Activated CD4-positive, alpha-beta T cell treated with anti-CD3 and anti-CD28 coated beads for 36 hours (primary cell): ENCODE data around the gene TMEM214. TPM values are rescaled to one million over a fixed set of nuclear protein-coding genes. Genes with fewer than 3 reads are reported as not detected.

Source experiments
- ATAC-seq: fragments of 200-7000 bp; cut with Tn5 transposase; one replicate; pipeline ENCODE4 v1.10.0; 2021; ENCODE audit warnings: mild to moderate bottlenecking, moderate library complexity
- CTCF ChIA-PET: fragments of 350-600 bp; sonication (Branson Sonifier 250); formaldehyde crosslinking; loops from one replicate; lab custom pipeline; 2021; ENCODE audit warnings: antibody characterized with exemption; lab: Charles Lee
- POLR2A ChIA-PET: fragments of 350-600 bp; sonication (Branson Sonifier 250); formaldehyde crosslinking; loops from one replicate; lab custom pipeline; 2021; ENCODE audit warnings: antibody characterized with exemption, inconsistent platforms; lab: Charles Lee
- DNase-seq: peaks from one replicate; pipeline ENCODE4 v3.0.0-alpha.2; 2020
- H3K27ac Mint-ChIP-seq: one replicate; pipeline ENCODE4 v1.8.0; 2021; ENCODE audit warnings: mixed read lengths
- H3K27me3 Mint-ChIP-seq: one replicate; pipeline ENCODE4 v1.8.0; 2021; ENCODE audit warnings: mixed read lengths
- H3K36me3 Mint-ChIP-seq: one replicate; pipeline ENCODE4 v1.8.0; 2021; ENCODE audit warnings: low read depth, mixed read lengths
- H3K4me1 Mint-ChIP-seq: one replicate; pipeline ENCODE4 v1.8.0; 2021; ENCODE audit warnings: mixed read lengths
- H3K4me3 Mint-ChIP-seq: one replicate; pipeline ENCODE4 v1.8.0; 2021; ENCODE audit warnings: mild to moderate bottlenecking, moderate library complexity, mixed read lengths
- H3K9me3 Mint-ChIP-seq: one replicate; pipeline ENCODE4 v1.8.0; 2021; ENCODE audit warnings: low read depth, mixed read lengths
- intact Hi-C, 2 experiments: fragments of 100-400 bp; cut with DNase I in 1 of 2; cut with micrococcal nuclease in 1 of 2; formaldehyde crosslinking; loops; one replicate each; pipeline versions ENCODE4 v1.14.2 to v1.15.1; 2022 to 2024; cut with DNase I, micrococcal nuclease
- total RNA-seq, 2 experiments: library from RNA; stranded (reverse); gene quantifications; one replicate each; pipeline ENCODE4 v1.2.3, GENCODE V29; 2021

The TMEM214 gene
- 10 to 100 TPM; 54.1 to 69.1 TPM for total RNA-seq

GRCh38 chr2:27032495-27033252 is at the start of gene TMEM214:
TSS of gene TMEM214 (plus strand) at chr2:27032965. CDS start at chr2:27033016, 51 bp downstream.
- Mint-ChIP-seq H3K27me3 (no peaks in the 10 kb centered on the region), H3K36me3 (peaks cover 49% of the 10 kb centered on the region)
- CTCF ChIA-PET = interaction anchor here (0.7 to 3.0 kb wide), 3 partner anchors 18 to 71 kb away, joined by 3 to 17 read pairs (median 10); partner anchors contain the start of gene AGBL5

GRCh38 chr2:26983746-26984145 is 49.0 kb upstream of the TMEM214 start:
- intact Hi-C loops = no loop called here
- ATAC-seq (no peak), DNase-seq (no peak)
- Mint-ChIP-seq H3K4me1 (no peaks in the 10 kb centered on the region), H3K36me3 (no peaks in the 10 kb centered on the region), H3K9me3 (no peaks in the 10 kb centered on the region), H3K27me3 (no peaks in the 10 kb centered on the region), H3K4me3 (no peak overlapping the region), H3K27ac (no peak overlapping the region)
- POLR2A ChIA-PET = no interaction called here
- CTCF ChIA-PET = interaction anchor here (1.0 to 2.6 kb wide), 8 partner anchors 11 to 208 kb away, joined by 3 to 12 read pairs (median 7); partner anchors contain the start of gene MAPRE3

More at GRCh38 chr2:27032495-27033252, at the start of gene TMEM214:
- Mint-ChIP-seq H3K27ac (peak within 1 kb of the TSS; percentile 80), H3K4me3 (peak within 1 kb of the TSS; percentile 89), H3K9me3 (no peaks in the 10 kb centered on the region), H3K4me1 (peaks cover 39% of the 10 kb centered on the region)
- intact Hi-C loops = loop anchor here (1.0 kb wide), 9 partner anchors 18 to 247 kb away; partner anchors contain the start of genes AGBL5 (in 1 of the 2), CAD (in 1 of the 2), KHK (in 1 of the 2) and MAPRE3 (in 1 of the 2)
- peak; percentile 89 for DNase-seq
- ATAC-seq = peak; percentile 96
- POLR2A ChIA-PET = interaction anchor here (0.6 to 1.6 kb wide), 3 partner anchors 18 to 48 kb away, joined by 3 to 15 read pairs (median 3); partner anchors contain the start of gene AGBL5

GRCh38 chr2:26985807-26986206 is 47.0 kb upstream of the TMEM214 start:
- Mint-ChIP-seq H3K4me1 (no peaks in the 10 kb centered on the region), H3K27ac (no peak overlapping the region), H3K9me3 (no peaks in the 10 kb centered on the region), H3K4me3 (no peak overlapping the region), H3K36me3 (no peaks in the 10 kb centered on the region), H3K27me3 (no peaks in the 10 kb centered on the region)
- ChIA-PET CTCF (interaction anchor here (0.9 to 1.0 kb wide), 3 partner anchors 9 to 24 kb away, joined by 3 to 7 read pairs (median 4); no protein-coding TSS in a partner anchor), POLR2A (no interaction called here)
- intact Hi-C loops = no loop called here
- no peak for DNase-seq
- no peak for ATAC-seq

DNA sequence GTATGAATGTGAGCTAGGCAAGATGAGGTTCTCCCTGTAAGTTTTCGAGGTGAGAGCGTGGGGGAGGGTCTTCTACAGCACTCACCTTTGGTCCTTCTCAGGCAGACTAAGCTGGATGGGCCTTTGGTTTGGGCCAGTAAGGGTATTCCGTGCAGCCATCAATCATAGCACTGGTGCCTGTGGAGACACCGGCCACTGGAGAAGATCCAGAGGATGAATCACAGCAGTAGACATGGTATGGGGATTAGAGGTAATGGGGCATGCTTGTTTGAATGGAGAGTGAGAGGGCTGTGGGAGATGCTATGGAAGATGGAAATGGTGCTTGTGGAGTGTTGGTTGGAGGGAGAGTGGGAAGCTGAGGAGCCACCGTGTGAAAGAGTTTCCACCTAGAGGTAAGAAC is 46.2 kb upstream of the TMEM214 start:
- H3K36me3 Mint-ChIP-seq = no peaks in the 10 kb centered on the region
- H3K4me1 Mint-ChIP-seq = no peaks in the 10 kb centered on the region
- DNase-seq (no peak), ATAC-seq (no peak)
- CTCF ChIA-PET = interaction anchor here (0.6 to 1.0 kb wide), 5 partner anchors 9 to 1168 kb away, joined by 3 to 7 read pairs (median 4); no protein-coding TSS in a partner anchor
- intact Hi-C loops = no loop called here
- H3K4me3 Mint-ChIP-seq = no peak overlapping the region
- H3K27ac Mint-ChIP-seq = no peak overlapping the region
- no peaks in the 10 kb centered on the region for H3K9me3 Mint-ChIP-seq
- no peaks in the 10 kb centered on the region for H3K27me3 Mint-ChIP-seq
- POLR2A ChIA-PET = no interaction called here

GRCh38 chr2:26988058-26988860 is 44.5 kb upstream of the TMEM214 start:
- ATAC-seq = no peak
- H3K27me3 Mint-ChIP-seq = no peaks in the 10 kb centered on the region
- H3K9me3 Mint-ChIP-seq = no peaks in the 10 kb centered on the region
- POLR2A ChIA-PET = no interaction called here
- no peaks in the 10 kb centered on the region for H3K4me1 Mint-ChIP-seq
- intact Hi-C loops = no loop called here
- no peak overlapping the region for H3K4me3 Mint-ChIP-seq
- no peak for DNase-seq
- no peaks in the 10 kb centered on the region for H3K36me3 Mint-ChIP-seq
- H3K27ac Mint-ChIP-seq = no peak overlapping the region
- CTCF ChIA-PET = interaction anchor here (1.2 to 1.7 kb wide), 4 partner anchors 26 to 142 kb away, joined by 3 to 7 read pairs (median 4); no protein-coding TSS in a partner anchor

GRCh38 chr2:26989156-26989555 is 43.6 kb upstream of the TMEM214 start:
- intact Hi-C loops = no loop called here
- no peaks in the 10 kb centered on the region for H3K4me1 Mint-ChIP-seq
- H3K27me3 Mint-ChIP-seq = no peaks in the 10 kb centered on the region
- no peaks in the 10 kb centered on the region for H3K36me3 Mint-ChIP-seq
- H3K9me3 Mint-ChIP-seq = no peaks in the 10 kb centered on the region
- DNase-seq = no peak
- POLR2A ChIA-PET = no interaction called here
- ATAC-seq = no peak
- CTCF ChIA-PET = interaction anchor here (1.6 to 1.7 kb wide), 3 partner anchors 9 to 143 kb away, joined by 3 to 7 read pairs (median 4); no protein-coding TSS in a partner anchor
- no peak overlapping the region for H3K27ac Mint-ChIP-seq
- no peak overlapping the region for H3K4me3 Mint-ChIP-seq

- Mint-ChIP-seq H3K36me3 (no peaks in the 10 kb centered on the region), H3K27ac (no peak overlapping the region), H3K9me3 (no peaks in the 10 kb centered on the region), H3K4me1 (no peaks in the 10 kb centered on the region), H3K27me3 (no peaks in the 10 kb centered on the region), H3K4me3 (no peak overlapping the region)
- ChIA-PET CTCF (no interaction called here), POLR2A (no interaction called here)
- intact Hi-C loops = no loop called here
- DNase-seq (no peak), ATAC-seq (no peak)
Measured at GRCh38 chr2:26991717-26992116, 41.0 kb upstream of the TMEM214 start.

- ATAC-seq (no peak), DNase-seq (no peak)
- intact Hi-C loops = no loop called here
- no peak overlapping the region for H3K4me3 Mint-ChIP-seq
- peaks cover under 1% of the 10 kb centered on the region for H3K27me3 Mint-ChIP-seq
- CTCF ChIA-PET = interaction anchor here (0.5 to 2.6 kb wide), 5 partner anchors 11 to 1001 kb away, joined by 3 to 11 read pairs (median 3); no protein-coding TSS in a partner anchor
- H3K27ac Mint-ChIP-seq = no peak overlapping the region
- H3K9me3 Mint-ChIP-seq = no peaks in the 10 kb centered on the region
- no peaks in the 10 kb centered on the region for H3K36me3 Mint-ChIP-seq
- no peaks in the 10 kb centered on the region for H3K4me1 Mint-ChIP-seq
- POLR2A ChIA-PET = interaction anchor here (0.6 kb wide), 1 partner anchor 1110 kb away, joined by 9 read pairs; no protein-coding TSS in a partner anchor
Measured at GRCh38 chr2:26993768-26994167, 39.0 kb upstream of the TMEM214 start.

DNA sequence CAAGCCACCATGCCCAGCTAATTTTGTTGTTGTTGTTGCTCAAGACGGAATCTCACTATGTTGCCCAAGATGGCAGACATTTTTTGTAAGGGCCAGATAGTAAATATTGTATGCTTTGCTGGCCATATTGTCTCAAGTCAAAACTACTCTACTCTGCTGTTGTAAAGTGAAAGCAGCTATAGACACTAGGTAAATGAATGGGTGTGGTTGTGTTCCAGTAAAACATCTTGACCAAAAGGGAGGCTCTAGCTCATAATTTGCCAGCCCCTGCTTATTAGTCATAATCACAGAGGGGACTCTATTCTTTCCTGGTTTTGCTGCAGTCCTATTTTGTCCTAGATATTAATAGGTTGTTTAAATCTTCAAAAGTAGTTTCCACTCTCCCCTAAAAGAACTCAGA is 37.8 kb upstream of the TMEM214 start:
- no peak for ATAC-seq
- H3K4me3 Mint-ChIP-seq = no peak overlapping the region
- DNase-seq = no peak
- no peaks in the 10 kb centered on the region for H3K9me3 Mint-ChIP-seq
- POLR2A ChIA-PET = no interaction called here
- CTCF ChIA-PET = interaction anchor here (0.9 to 2.6 kb wide), 8 partner anchors 9 to 72 kb away, joined by 3 to 11 read pairs (median 4); partner anchors contain the start of gene AGBL5
- H3K27me3 Mint-ChIP-seq = peaks cover 5% of the 10 kb centered on the region
- no peaks in the 10 kb centered on the region for H3K36me3 Mint-ChIP-seq
- no peak overlapping the region for H3K27ac Mint-ChIP-seq
- H3K4me1 Mint-ChIP-seq = no peaks in the 10 kb centered on the region
- intact Hi-C loops = no loop called here

GRCh38 chr2:26997394-26997793 is 35.4 kb upstream of the TMEM214 start:
- intact Hi-C loops = no loop called here
- Mint-ChIP-seq H3K27me3 (peaks cover 5% of the 10 kb centered on the region), H3K36me3 (no peaks in the 10 kb centered on the region), H3K27ac (no peak overlapping the region), H3K4me3 (no peak overlapping the region), H3K9me3 (no peaks in the 10 kb centered on the region), H3K4me1 (no peaks in the 10 kb centered on the region)
- ChIA-PET POLR2A (no interaction called here), CTCF (no interaction called here)
- ATAC-seq (no peak), DNase-seq (no peak)

DNA sequence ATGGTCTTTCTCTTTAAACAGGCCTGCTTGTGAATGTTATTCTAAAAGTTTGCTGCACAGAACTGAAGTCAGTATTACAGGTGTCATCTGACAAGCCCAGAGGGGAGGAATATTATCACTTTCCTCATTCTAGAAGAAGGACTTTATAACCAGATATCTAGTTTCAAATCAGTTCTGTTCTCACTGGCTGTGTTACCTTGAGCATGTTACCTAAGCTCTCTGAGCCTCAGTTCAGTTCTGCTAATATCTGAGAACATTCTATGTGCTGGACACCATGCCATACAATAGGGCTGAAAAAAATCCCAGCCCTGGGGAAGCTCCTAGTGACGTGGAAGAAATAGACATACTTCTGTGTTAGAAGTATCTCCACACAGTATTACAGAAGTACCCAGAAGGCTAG is 34.4 kb upstream of the TMEM214 start:
- H3K27me3 Mint-ChIP-seq = peaks cover 5% of the 10 kb centered on the region
- no peaks in the 10 kb centered on the region for H3K9me3 Mint-ChIP-seq
- no peak overlapping the region for H3K27ac Mint-ChIP-seq
- intact Hi-C loops = no loop called here
- ChIA-PET CTCF (interaction anchor here (0.6 to 2.2 kb wide), 3 partner anchors 19 to 171 kb away, joined by 3 to 11 read pairs (median 4); no protein-coding TSS in a partner anchor), POLR2A (no interaction called here)
- no peaks in the 10 kb centered on the region for H3K4me1 Mint-ChIP-seq
- H3K36me3 Mint-ChIP-seq = no peaks in the 10 kb centered on the region
- H3K4me3 Mint-ChIP-seq = no peak overlapping the region
- ATAC-seq (no peak), DNase-seq (no peak)
